Frontal cortex (tissue), 4 donors: ENCODE results near the gene CECR2. TPM values are rescaled to one million over a fixed set of nuclear protein-coding genes. Genes with fewer than 3 reads are reported as not detected.
"Not testable (repeated sequence)": the region's sequence is repeated elsewhere in the genome, so short reads cannot be mapped to it uniquely, and the experiment has no call there.

Experiments
- DNase-seq, 2 donors: peaks; one replicate each; pipeline ENCODE4 v3.0.0; 2012; ENCODE audit warnings: low spot score in 2 of 2
- FAIRE-seq: peaks from 2 replicates; lab custom pipeline; 2012; peaks lifted over from hg19 to GRCh38; lab: Jason Lieb, UNC
- total RNA-seq: library from RNA; depleted of rRNA; stranded (reverse); fragments of >200 nt; gene quantifications from one replicate; pipeline ENCODE4 v1.2.3, GENCODE V29; 2014
- donor health status: control.
- donor health status: control.
- donor health status: control.

The CECR2 gene
- total RNA-seq, 1 donor from 2014 or later = 2.9 TPM

DNA sequence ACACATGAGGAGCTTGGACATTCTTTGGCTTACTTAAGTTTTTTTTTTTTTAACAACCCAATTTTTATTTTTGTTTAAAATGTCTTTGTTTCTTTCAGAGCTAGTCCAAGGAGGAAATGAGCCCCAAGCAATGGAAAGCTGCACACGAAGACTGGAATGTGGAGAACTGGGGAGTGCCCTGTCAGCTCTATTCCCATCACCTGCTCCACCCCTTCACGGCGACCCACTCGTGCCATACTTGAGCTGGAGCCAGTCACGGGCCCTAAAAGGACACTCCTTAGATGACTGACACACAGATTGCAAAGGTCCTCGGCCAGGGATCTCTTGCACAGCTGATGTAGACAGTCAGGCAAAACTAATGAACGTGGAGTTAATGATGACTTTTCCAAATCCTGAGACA lies 183.5 kb downstream of the CECR2 start:
- FAIRE-seq (no peak), DNase-seq (no peak)

GRCh38 chr22:17554814-17555213 lies 185.6 kb downstream of the CECR2 start:
- DNase-seq = no peak
- FAIRE-seq = no peak

- DNase-seq (no peak), FAIRE-seq (no peak)
These were observed 189.9 kb downstream of the CECR2 start for GRCh38 chr22:17559188-17559587.

DNA sequence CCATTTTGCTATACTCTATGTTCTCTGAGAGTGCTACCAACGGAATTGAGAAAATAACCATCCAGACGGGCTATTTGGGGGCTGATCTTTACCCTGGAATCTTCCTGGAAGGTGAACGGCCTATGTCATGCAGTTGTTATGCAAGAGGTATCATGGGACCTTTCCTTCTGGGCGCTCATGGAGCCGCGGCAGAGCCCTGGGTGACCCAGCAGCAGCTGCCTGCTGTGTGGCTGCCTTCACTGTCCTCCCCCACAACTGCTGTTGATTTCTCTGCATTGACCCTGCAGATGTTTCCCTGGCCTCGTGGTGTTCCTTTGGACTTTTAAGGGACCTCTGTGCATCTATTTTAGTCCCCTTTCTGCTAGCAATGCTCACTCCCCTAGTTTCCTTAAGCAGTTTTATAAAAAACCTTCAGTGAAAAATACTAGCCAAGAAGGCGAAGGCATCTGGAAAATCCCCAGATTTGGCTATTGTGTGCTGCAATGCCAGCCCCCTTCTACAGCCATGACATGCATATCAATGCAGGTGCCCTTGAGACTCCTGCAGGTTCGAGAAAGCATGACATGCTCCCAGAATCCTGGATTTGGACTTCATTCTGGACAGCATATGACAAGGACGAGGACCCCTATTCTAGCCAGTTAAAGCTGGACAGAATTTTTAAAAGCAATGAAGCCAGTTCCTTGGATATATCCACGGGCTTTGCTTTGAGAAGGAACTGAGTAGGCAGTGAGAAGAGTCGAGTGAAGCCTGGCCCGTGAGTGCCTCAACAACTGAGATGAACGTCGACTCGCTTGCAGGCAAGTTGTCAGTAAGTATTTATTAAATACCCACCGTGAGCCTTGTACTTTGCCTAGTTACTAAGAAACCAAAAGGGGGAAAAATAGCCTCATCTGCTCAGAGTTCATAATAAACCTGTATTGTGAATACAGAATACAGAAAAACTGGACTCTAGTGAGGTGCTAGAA lies 193.9 kb downstream of the CECR2 start, which contains the start of gene SLC25A18:
Gene SLC25A18, plus strand, starts transcription at position 593 of the 965 bp plus-strand sequence. CDS start 16,447 bp downstream, outside the sequence.
- FAIRE-seq = no peak
- DNase-seq = peak; percentile 36 to 61

DNA sequence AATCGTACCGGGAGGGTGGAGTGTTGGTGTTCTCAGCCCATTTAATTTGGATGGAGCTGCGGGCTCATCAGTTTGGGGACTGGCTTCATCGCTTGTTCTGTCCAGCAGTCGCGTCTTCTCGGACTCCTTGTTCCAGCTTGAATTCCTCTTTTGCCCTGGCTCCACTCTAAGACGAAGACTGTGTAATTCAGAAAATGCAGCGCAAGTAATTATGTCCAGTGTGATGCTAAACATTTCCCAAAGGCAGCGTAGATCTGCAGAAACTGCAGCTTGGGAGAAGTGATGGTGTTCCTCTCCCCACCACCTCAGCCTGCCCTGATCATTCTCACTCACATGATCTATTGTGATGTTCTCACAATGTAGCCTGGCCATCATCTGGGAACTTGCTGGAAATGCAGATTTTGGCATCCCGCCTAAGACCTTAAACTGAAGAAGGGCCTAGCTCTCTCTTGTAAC lies 194.7 kb downstream of the CECR2 start:
- DNase-seq (peak in 1 of 2 donors; percentile 46), FAIRE-seq (no peak)

GRCh38 chr22:17566016-17566687 lies 196.9 kb downstream of the CECR2 start:
- not testable (repeated sequence) for FAIRE-seq, DNase-seq

GRCh38 chr22:17566776-17567175 lies 197.5 kb downstream of the CECR2 start:
- no peak for DNase-seq
- no peak for FAIRE-seq

DNA sequence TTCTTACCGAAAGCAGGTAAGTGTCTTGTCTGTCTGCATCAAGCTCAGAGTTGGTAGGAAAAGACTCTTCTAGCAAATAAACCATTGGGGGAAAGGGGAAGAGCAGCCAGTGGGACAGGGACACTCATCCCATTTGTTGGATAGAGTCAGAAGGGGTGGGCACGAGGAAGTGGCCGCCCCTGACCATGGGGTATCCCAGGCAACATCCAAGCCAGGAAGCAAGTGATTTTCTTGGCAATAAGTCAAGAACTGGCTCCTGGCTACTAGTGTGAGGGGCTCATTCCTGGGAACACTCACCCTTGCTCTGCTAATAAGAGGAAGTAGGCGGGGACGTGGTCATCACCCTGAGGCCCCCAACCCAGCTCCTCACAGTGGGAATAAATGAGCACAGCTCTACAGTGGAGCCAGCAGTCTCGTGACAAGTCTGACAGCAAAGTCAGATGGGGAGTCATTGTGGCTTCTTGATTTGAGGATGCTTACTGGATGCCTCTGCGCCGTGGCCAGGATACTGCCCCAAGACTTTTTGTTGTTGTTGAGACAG lies 200.8 kb downstream of the CECR2 start:
- FAIRE-seq (no peak), DNase-seq (no peak)

- FAIRE-seq (no peak), DNase-seq (peak in 1 of 2 donors; percentile 70)
These were observed 201.8 kb downstream of the CECR2 start for GRCh38 chr22:17570851-17571631.

- FAIRE-seq (no peak), DNase-seq (no peak)
These were observed 205.9 kb downstream of the CECR2 start for GRCh38 chr22:17575151-17575550.

- DNase-seq (no peak), FAIRE-seq (no peak)
These were observed 206.4 kb downstream of the CECR2 start for GRCh38 chr22:17575681-17576080.

- FAIRE-seq (no peak), DNase-seq (no peak)
These were observed 207.2 kb downstream of the CECR2 start for GRCh38 chr22:17576470-17576869.

DNA sequence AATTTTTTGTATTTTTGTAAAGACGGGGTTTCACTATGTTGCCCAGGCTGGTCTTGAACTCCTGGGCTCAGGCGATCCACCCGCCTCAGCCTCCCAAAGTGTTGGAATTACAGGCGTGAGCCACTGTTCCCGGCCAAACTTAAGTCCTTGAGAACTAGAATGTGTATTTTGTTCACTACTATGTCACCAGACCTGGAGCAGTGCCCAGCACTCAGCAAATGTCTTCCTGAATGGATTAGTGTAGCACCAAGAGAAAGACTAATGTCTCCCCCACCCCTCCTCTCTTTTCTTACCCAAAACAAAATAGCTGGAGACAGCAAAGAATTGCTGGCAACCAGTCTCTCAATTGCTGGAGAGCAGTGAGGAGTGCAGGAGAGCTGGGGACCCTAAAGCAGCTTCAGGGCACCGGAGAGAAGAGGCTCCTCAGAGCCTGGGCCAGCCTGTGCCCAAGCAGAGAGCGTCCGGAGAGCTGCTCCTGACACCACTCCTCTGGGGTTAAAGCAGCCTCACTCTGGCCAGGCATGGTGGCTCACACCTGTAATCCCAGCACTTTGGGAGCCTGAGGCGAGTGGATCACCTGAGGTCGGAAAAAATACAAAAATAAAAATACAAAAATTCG lies 209.0 kb downstream of the CECR2 start:
- DNase-seq (no peak), FAIRE-seq (no peak)

GRCh38 chr22:17579535-17579981 lies 210.3 kb downstream of the CECR2 start:
- FAIRE-seq (no peak), DNase-seq (no peak)

GRCh38 chr22:17580441-17581031 lies 211.3 kb downstream of the CECR2 start:
- DNase-seq = no peak
- FAIRE-seq = no peak

DNA sequence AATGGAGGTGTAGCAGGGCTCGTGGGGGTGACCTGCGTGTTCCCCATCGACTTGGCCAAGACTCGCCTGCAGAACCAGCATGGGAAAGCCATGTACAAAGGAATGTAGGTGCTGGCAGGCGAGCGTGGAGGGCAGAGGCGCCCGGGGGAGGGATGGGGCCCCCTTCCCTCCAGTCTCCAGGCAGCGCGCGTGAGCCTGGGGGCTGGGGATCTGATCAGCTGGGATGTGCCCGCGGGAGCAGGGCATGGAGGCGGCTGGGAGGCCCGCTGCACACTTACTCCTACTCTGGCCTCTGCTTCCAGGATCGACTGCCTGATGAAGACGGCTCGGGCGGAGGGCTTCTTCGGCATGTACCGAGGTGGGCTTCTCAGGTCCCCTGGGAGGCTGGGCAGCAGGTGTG lies 211.8 kb downstream of the CECR2 start:
- no peak for DNase-seq

GRCh38 chr22:17581631-17582030 lies 212.4 kb downstream of the CECR2 start:
- no peak for DNase-seq
- FAIRE-seq = no peak

More for the DNA sequence above, 211.8 kb downstream of the CECR2 start:
- no peak for FAIRE-seq

- FAIRE-seq = no peak
These were observed 213.9 kb downstream of the CECR2 start for GRCh38 chr22:17583151-17583550.

More at GRCh38 chr22:17583151-17583550, 213.9 kb downstream of the CECR2 start:
- no peak for DNase-seq
